Endothelial cell of umbilical vein (primary cell): ENCODE measurements around the gene OTOS.

ENCODE experiments used
- CTCF ChIP-seq, 2 donors: IDR thresholded peaks; 1 replicate in 1 of 2; 2 replicates in 1 of 2; pipeline ENCODE4 v1.5.1; 2011; ENCODE audit warnings: low read length in 2 of 2, mild to moderate bottlenecking in 2 of 2, moderate library complexity in 2 of 2, control low read depth in 1 of 2, inconsistent platforms in 1 of 2, low read depth in 1 of 2; ENCODE audit not compliant: insufficient read depth in 1 of 2; ENCODE audit errors: extremely low read depth in 1 of 2
- EZH2 ChIP-seq: IDR thresholded peaks from 2 replicates; pipeline ENCODE4 v1.6.1; 2012; ENCODE audit warnings: borderline replicate concordance, low read depth, mild to moderate bottlenecking, moderate library complexity, low read length, inconsistent platforms; ENCODE audit not compliant: severe bottlenecking
- FOS ChIP-seq: IDR thresholded peaks from 2 replicates; pipeline ENCODE4 v1.6.1; 2011; ENCODE audit warnings: mild to moderate bottlenecking, low read length, moderate library complexity, borderline replicate concordance; ENCODE audit not compliant: insufficient read depth
- MYC ChIP-seq: IDR thresholded peaks from one replicate; pipeline ENCODE4 v1.6.1; 2011; ENCODE audit warnings: mild to moderate bottlenecking, low read depth, low read length
- POLR2A ChIP-seq: IDR thresholded peaks from 2 replicates; pipeline ENCODE4 v1.6.1; 2012; ENCODE audit warnings: low read depth, mild to moderate bottlenecking, control low read depth, low read length
- POLR2AphosphoS5 ChIP-seq: IDR thresholded peaks from 2 replicates; pipeline ENCODE4 v1.6.1; 2012; ENCODE audit warnings: low read depth, mild to moderate bottlenecking, control low read depth, low read length, moderate library complexity; ENCODE audit not compliant: insufficient read depth

DNA sequence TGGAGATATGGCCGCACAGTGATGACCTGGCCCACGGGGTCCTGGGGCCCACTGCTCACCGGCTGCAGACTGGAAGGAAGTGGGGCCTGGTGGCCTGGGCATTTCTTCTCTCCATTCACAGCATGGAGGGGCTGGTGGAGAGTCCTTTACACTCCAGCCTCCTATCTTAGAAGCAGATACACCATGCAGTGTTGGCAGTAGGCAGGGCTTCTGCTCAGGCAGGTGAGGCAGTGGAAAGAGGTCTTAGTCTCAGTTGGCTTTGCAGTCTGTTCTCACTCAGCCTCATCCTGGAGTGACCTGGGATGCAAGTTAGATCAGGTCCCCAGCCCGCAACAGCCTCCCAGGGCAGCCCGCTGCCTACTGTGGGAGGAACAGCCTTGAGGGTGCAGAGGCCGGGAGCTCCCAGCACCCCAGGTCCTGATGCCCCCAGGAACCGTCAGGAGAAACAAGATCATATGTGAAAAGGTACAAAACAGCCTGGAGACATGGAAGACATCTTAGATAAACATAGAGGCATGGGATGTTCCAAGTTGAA, 45.8 kb upstream of the OTOS start:
- TF ChIP-seq POLR2A (no peak), CTCF (IDR thresholded peaks at IDR 0.05; ENCODE audit: extremely low read depth in 1 of 2, insufficient read depth in 1 of 2, low read depth in 1 of 2, low read length in 2 of 2) (no peak), EZH2 (no peak), FOS (no peak), POLR2AphosphoS5 (no peak), MYC (no peak)
